GM19395 (cell line): ENCODE results near the gene ANXA1.

Source experiments
- ATAC-seq: cut with Tn5 transposase; IDR thresholded peaks from one replicate; pipeline ENCODE4 v1.9.1; 2021; ENCODE audit warnings: mild to moderate bottlenecking, moderate library complexity; ENCODE audit not compliant: unreplicated experiment

Gene ANXA1

GRCh38 chr9:73151653-73152542 is at the start of gene ANXA1:
ANXA1 (plus strand) TSS chr9:73151865; CDS start chr9:73158536, 6,671 bp downstream.
- no peak for ATAC-seq

- no peak for ATAC-seq
Measured at GRCh38 chr9:73104342-73104741, 47.3 kb upstream of the ANXA1 start.

- ATAC-seq: no peak
Measured at GRCh38 chr9:73104921-73105320, 46.7 kb upstream of the ANXA1 start.

- ATAC-seq: peak; percentile 88
Measured at GRCh38 chr9:73107489-73108069, 44.1 kb upstream of the ANXA1 start.

- no peak for ATAC-seq
Measured at GRCh38 chr9:73114058-73114457, 37.6 kb upstream of the ANXA1 start.

GRCh38 chr9:73114958-73115357 is 36.7 kb upstream of the ANXA1 start:
- no peak for ATAC-seq

GRCh38 chr9:73116031-73116430 is 35.6 kb upstream of the ANXA1 start:
- peak; percentile 64 for ATAC-seq

- ATAC-seq: no peak
Measured at GRCh38 chr9:73116880-73117279, 34.8 kb upstream of the ANXA1 start.

- ATAC-seq: no peak
Measured at GRCh38 chr9:73118286-73118685, 33.4 kb upstream of the ANXA1 start.

GRCh38 chr9:73118898-73119554 is 32.6 kb upstream of the ANXA1 start:
- ATAC-seq: no peak

- no peak for ATAC-seq
Measured at GRCh38 chr9:73121375-73121935, 30.2 kb upstream of the ANXA1 start.

- ATAC-seq: no peak
Measured at GRCh38 chr9:73125651-73126050, 26.0 kb upstream of the ANXA1 start.

GRCh38 chr9:73129941-73130685 is 21.6 kb upstream of the ANXA1 start:
- ATAC-seq: no peak

GRCh38 chr9:73131461-73131860 is 20.2 kb upstream of the ANXA1 start:
- ATAC-seq: no peak

GRCh38 chr9:73132034-73132776 is 19.5 kb upstream of the ANXA1 start:
- ATAC-seq: peak; percentile 94

- no peak for ATAC-seq
Measured at GRCh38 chr9:73133022-73133651, 18.5 kb upstream of the ANXA1 start.

- peak; percentile 64 for ATAC-seq
Measured at GRCh38 chr9:73133921-73134407, 17.7 kb upstream of the ANXA1 start.

GRCh38 chr9:73135394-73135793 is 16.3 kb upstream of the ANXA1 start:
- ATAC-seq: no peak

- no peak for ATAC-seq
Measured at GRCh38 chr9:73137286-73137899, 14.3 kb upstream of the ANXA1 start.
